Esophagus squamous epithelium (tissue), 4 donors: ENCODE data around the gene HTR3A.

Experiments
- POLR2A ChIP-seq, 4 donors: fragments of 450-650 bp; IDR thresholded peaks; one replicate each; pipeline ENCODE4 v1.6.1; 2017; ENCODE audit warnings: antibody characterized with exemption in 4 of 4, mild to moderate bottlenecking in 4 of 4, moderate library complexity in 3 of 4
- TF ChIP-seq, protein P1 (sequence below), 6 experiments: fragments of 450-650 bp in 4 of 6; fragments of 200-600 bp in 2 of 6; sonication (generic) in 2 of 6; IDR thresholded peaks; one replicate each; pipeline ENCODE4 v1.5.1; 2016 to 2019; ENCODE audit warnings: antibody characterized with exemption in 6 of 6, mild to moderate bottlenecking in 4 of 6, moderate library complexity in 4 of 6

GRCh38 chr11:113956986-113957385, 17.9 kb upstream of the HTR3A start:
- TF ChIP-seq, protein P1, sequence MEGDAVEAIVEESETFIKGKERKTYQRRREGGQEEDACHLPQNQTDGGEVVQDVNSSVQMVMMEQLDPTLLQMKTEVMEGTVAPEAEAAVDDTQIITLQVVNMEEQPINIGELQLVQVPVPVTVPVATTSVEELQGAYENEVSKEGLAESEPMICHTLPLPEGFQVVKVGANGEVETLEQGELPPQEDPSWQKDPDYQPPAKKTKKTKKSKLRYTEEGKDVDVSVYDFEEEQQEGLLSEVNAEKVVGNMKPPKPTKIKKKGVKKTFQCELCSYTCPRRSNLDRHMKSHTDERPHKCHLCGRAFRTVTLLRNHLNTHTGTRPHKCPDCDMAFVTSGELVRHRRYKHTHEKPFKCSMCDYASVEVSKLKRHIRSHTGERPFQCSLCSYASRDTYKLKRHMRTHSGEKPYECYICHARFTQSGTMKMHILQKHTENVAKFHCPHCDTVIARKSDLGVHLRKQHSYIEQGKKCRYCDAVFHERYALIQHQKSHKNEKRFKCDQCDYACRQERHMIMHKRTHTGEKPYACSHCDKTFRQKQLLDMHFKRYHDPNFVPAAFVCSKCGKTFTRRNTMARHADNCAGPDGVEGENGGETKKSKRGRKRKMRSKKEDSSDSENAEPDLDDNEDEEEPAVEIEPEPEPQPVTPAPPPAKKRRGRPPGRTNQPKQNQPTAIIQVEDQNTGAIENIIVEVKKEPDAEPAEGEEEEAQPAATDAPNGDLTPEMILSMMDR (IDR thresholded peaks at IDR 0.05): no peak
- no peak for TF ChIP-seq POLR2A (IDR thresholded peaks at IDR 0.05)
